Measurements from ENCODE around the gene KRTAP10-10.

KRTAP10-10 gene

DNA sequence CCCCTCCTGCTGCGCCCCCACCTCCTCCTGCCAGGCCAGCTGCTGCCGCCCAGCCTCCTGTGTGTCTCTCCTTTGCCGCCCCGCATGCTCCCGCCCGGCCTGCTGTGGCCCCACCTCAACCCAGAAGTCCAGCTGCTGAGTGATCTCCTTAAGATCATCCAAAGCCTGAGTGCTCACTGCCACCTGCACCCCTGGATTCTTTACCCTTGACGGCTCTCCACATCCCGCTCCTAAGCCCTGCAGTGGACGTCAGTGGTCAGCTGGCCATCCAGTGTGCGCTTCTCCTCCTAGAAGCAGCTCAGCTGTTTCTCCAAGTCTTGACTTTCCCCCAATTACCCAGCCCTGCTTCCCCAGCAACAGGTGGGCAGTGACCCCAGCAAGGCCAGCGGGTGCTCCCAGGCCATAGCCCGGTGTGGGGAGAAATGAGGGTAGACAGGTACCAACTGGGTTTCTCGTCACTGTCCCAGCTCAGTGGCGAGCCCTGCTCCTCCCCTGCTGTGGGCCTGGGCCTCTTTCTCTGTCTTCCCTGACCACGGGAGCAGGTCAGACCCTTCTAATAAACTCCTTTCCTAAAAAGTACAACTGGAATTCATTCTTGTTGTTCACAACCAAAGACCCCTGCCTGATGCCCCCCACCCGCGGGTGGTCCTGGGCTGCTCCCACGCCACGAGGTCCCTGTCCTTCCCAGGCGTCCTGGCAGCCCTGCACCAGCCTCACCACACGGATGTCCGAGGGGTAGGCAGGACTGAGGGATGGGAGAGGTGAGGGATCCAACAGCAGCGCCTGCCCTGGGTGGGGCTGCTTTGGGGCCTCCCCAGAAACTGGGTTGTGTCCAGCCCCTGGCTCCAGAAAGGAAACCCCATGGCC is 35.3 kb upstream of the KRTAP10-10 start:
- Histone ChIP-seq H3K4me2 (ENCODE audit: insufficient read depth, low read length) (no peak overlapping the region), H3K27ac (ENCODE audit: low read length) (no peak overlapping the region), H3K4me1 (ENCODE audit: insufficient read depth, low read length) (no peaks in the 10 kb centered on the region), H3K4me3 (ENCODE audit: low read depth in 1 of 2, low read length in 2 of 2) (no peak overlapping the region), H4K20me1 (ENCODE audit: insufficient read depth, low read length) (no peaks in the 10 kb centered on the region), H3K36me3 (ENCODE audit: insufficient read depth, low read length) (no peaks in the 10 kb centered on the region), H3K9me3 (ENCODE audit: insufficient read depth, low read length, severe bottlenecking) (no peaks in the 10 kb centered on the region), H2AFZ (ENCODE audit: low read depth, low read length) (no peak overlapping the region), H3K79me2 (ENCODE audit: insufficient read depth, low read length) (no peaks in the 10 kb centered on the region), H3K27me3 (ENCODE audit: insufficient read depth, low read length, poor library complexity) (no peaks in the 10 kb centered on the region), H3K9ac (ENCODE audit: low read depth, low read length) (no peak overlapping the region)
- TF ChIP-seq EZH2 (IDR thresholded peaks at IDR 0.05; ENCODE audit: borderline replicate concordance, low read depth, low read length, severe bottlenecking): no peak
- TF ChIP-seq, protein P1, sequence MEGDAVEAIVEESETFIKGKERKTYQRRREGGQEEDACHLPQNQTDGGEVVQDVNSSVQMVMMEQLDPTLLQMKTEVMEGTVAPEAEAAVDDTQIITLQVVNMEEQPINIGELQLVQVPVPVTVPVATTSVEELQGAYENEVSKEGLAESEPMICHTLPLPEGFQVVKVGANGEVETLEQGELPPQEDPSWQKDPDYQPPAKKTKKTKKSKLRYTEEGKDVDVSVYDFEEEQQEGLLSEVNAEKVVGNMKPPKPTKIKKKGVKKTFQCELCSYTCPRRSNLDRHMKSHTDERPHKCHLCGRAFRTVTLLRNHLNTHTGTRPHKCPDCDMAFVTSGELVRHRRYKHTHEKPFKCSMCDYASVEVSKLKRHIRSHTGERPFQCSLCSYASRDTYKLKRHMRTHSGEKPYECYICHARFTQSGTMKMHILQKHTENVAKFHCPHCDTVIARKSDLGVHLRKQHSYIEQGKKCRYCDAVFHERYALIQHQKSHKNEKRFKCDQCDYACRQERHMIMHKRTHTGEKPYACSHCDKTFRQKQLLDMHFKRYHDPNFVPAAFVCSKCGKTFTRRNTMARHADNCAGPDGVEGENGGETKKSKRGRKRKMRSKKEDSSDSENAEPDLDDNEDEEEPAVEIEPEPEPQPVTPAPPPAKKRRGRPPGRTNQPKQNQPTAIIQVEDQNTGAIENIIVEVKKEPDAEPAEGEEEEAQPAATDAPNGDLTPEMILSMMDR (IDR thresholded peaks at IDR 0.05; ENCODE audit: borderline replicate concordance, extremely low read depth, low read length, poor library complexity, severe bottlenecking): no peak
- no peak for DNase-seq
- no peak for ATAC-seq (ENCODE audit: insufficient read depth, low read depth)

DNA sequence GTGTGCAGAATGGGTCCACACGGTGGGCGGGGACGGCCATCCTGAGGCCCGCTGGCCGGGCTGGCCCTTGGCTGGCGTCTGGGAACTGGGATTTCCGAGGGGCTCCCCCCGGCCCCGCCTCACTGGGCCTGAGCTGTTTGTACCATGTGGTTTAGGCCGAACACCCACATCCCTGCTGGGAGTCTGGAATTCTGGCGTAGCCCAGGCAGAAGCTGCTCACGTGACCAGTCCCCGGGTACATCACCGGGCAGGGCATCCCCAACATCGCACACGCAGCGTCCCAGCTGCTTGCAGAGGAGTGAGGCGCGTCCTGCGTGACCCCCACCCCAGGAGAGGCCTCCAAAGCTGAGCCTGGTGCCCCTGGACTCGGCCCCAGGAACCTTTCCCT is 34.7 kb upstream of the KRTAP10-10 start:
- ATAC-seq (ENCODE audit: insufficient read depth, low read depth) (no peak), DNase-seq (no peak)
- H3K27ac ChIP-seq (ENCODE audit: low read length): no peak overlapping the region
- no peaks in the 10 kb centered on the region for H4K20me1 ChIP-seq (ENCODE audit: insufficient read depth, low read length)
- no peaks in the 10 kb centered on the region for H3K4me1 ChIP-seq (ENCODE audit: insufficient read depth, low read length)
- H3K4me2 ChIP-seq (ENCODE audit: insufficient read depth, low read length): no peak overlapping the region
- H3K79me2 ChIP-seq (ENCODE audit: insufficient read depth, low read length): no peaks in the 10 kb centered on the region
- H3K36me3 ChIP-seq (ENCODE audit: insufficient read depth, low read length): no peaks in the 10 kb centered on the region
- H2AFZ ChIP-seq (ENCODE audit: low read depth, low read length): no peak overlapping the region
- H3K9me3 ChIP-seq (ENCODE audit: insufficient read depth, low read length, severe bottlenecking): no peaks in the 10 kb centered on the region
- TF ChIP-seq, protein P1 (IDR thresholded peaks at IDR 0.05; ENCODE audit: borderline replicate concordance, extremely low read depth, low read length, poor library complexity, severe bottlenecking): no peak
- no peak for TF ChIP-seq EZH2 (IDR thresholded peaks at IDR 0.05; ENCODE audit: borderline replicate concordance, low read depth, low read length, severe bottlenecking)
- H3K27me3 ChIP-seq (ENCODE audit: insufficient read depth, low read length, poor library complexity): no peaks in the 10 kb centered on the region
- H3K9ac ChIP-seq (ENCODE audit: low read depth, low read length): no peak overlapping the region
- no peak overlapping the region for H3K4me3 ChIP-seq (ENCODE audit: low read depth in 1 of 2, low read length in 2 of 2)

DNA sequence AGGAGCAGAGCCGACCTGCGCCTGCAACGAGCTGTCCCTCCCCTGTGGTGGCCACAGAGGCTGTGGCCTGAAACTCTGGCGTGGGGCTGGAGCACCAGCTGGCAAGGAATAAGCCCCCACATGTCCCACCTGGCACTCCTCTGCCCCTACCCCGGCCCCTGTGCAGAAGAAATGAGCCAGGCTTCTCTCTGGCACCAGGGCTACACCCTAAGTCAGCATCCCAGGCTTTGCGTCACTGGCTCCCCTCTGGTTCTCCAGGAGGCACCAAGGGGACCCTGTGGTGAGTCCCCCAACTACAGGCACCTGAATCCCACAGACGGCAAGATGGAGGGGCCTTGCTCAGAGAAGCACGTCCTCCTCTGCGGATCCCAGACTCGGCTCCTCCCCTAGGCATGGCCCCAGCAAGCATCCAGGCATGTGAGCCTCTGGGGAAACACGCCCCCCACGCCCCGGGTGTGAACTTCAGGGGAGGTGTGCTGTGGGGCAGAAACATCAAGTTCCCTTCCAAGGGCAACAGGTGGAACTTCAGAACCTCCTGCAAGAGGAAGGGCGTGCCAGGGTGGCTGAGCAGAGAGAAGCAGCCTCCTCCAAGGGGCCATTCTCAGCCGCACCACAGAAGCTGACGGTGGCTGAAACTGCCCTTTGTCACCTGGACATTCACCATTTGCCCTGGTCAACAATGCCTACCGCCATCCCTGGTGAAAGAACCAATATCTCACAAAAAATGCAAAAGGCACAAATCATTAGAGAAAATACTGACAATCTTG is 33.9 kb upstream of the KRTAP10-10 start:
- Histone ChIP-seq H3K36me3 (ENCODE audit: insufficient read depth, low read length) (no peaks in the 10 kb centered on the region), H3K4me1 (ENCODE audit: insufficient read depth, low read length) (no peaks in the 10 kb centered on the region), H3K79me2 (ENCODE audit: insufficient read depth, low read length) (no peaks in the 10 kb centered on the region), H3K27ac (ENCODE audit: low read length) (no peak overlapping the region), H3K4me3 (ENCODE audit: low read depth in 1 of 2, low read length in 2 of 2) (no peak overlapping the region), H3K9ac (ENCODE audit: low read depth, low read length) (no peak overlapping the region), H2AFZ (ENCODE audit: low read depth, low read length) (no peak overlapping the region), H3K9me3 (ENCODE audit: insufficient read depth, low read length, severe bottlenecking) (no peaks in the 10 kb centered on the region), H3K4me2 (ENCODE audit: insufficient read depth, low read length) (no peak overlapping the region), H3K27me3 (ENCODE audit: insufficient read depth, low read length, poor library complexity) (no peaks in the 10 kb centered on the region), H4K20me1 (ENCODE audit: insufficient read depth, low read length) (no peaks in the 10 kb centered on the region)
- ATAC-seq (ENCODE audit: insufficient read depth, low read depth) (no peak), DNase-seq (no peak)
- TF ChIP-seq, protein P1 (IDR thresholded peaks at IDR 0.05; ENCODE audit: borderline replicate concordance, extremely low read depth, low read length, poor library complexity, severe bottlenecking): no peak
- no peak for TF ChIP-seq EZH2 (IDR thresholded peaks at IDR 0.05; ENCODE audit: borderline replicate concordance, low read depth, low read length, severe bottlenecking)

Data from DND-41 (cell line).